PFSK-1 (cell line): ENCODE data around the gene TERT.

ENCODE experiments used
- POLR2AphosphoS5 ChIP-seq: IDR thresholded peaks from 2 replicates; pipeline ENCODE4 v1.6.1; 2012; ENCODE audit warnings: low read depth, mild to moderate bottlenecking, control low read depth, low read length, moderate library complexity
- SIN3A ChIP-seq: IDR thresholded peaks from 2 replicates; pipeline ENCODE4 v1.6.1; 2012; ENCODE audit warnings: mild to moderate bottlenecking, low read length, moderate library complexity, borderline replicate concordance; ENCODE audit not compliant: insufficient read depth
- TAF1 ChIP-seq: IDR thresholded peaks from 2 replicates; pipeline ENCODE4 v1.6.1; 2012; ENCODE audit warnings: low read length, control low read depth, borderline replicate concordance; ENCODE audit not compliant: insufficient read depth
- TF ChIP-seq, protein P1 (sequence below), 2 experiments: IDR thresholded peaks; 2 replicates each; pipeline versions ENCODE4 v1.6.1 to v1.8.0; 2011 to 2012; ENCODE audit warnings: low read depth in 2 of 2, low read length in 2 of 2, control low read depth in 1 of 2, inconsistent platforms in 1 of 2, mild to moderate bottlenecking in 1 of 2, moderate library complexity in 1 of 2; ENCODE audit not compliant: insufficient read depth in 1 of 2

DNA sequence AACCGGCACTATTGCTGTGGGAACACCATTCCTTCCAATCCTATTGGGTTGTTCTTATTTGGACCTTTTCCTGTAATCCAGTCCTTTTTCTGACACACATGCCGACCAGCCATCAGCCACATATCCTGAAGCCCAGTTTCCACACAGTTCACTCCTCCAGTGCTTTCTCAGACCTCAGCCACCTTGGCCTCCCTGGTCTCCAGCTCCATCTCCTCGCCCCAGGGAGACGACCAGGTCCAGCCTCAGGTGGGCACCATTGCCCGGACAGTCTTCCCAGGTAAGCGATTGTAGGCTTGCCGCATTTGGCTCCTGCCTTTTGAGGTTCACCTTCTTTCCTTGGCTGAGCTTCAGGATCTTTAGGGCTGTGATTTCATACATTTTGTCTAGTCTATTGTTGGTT lies 15.2 kb upstream of the TERT start:
- TF ChIP-seq, protein P1, sequence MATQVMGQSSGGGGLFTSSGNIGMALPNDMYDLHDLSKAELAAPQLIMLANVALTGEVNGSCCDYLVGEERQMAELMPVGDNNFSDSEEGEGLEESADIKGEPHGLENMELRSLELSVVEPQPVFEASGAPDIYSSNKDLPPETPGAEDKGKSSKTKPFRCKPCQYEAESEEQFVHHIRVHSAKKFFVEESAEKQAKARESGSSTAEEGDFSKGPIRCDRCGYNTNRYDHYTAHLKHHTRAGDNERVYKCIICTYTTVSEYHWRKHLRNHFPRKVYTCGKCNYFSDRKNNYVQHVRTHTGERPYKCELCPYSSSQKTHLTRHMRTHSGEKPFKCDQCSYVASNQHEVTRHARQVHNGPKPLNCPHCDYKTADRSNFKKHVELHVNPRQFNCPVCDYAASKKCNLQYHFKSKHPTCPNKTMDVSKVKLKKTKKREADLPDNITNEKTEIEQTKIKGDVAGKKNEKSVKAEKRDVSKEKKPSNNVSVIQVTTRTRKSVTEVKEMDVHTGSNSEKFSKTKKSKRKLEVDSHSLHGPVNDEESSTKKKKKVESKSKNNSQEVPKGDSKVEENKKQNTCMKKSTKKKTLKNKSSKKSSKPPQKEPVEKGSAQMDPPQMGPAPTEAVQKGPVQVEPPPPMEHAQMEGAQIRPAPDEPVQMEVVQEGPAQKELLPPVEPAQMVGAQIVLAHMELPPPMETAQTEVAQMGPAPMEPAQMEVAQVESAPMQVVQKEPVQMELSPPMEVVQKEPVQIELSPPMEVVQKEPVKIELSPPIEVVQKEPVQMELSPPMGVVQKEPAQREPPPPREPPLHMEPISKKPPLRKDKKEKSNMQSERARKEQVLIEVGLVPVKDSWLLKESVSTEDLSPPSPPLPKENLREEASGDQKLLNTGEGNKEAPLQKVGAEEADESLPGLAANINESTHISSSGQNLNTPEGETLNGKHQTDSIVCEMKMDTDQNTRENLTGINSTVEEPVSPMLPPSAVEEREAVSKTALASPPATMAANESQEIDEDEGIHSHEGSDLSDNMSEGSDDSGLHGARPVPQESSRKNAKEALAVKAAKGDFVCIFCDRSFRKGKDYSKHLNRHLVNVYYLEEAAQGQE (IDR thresholded peaks at IDR 0.05; ENCODE audit: insufficient read depth in 1 of 2, low read depth in 2 of 2, low read length in 2 of 2): no peak
- no peak for TF ChIP-seq POLR2AphosphoS5
- TF ChIP-seq SIN3A: no peak
- TF ChIP-seq TAF1: no peak
